Spleen (tissue), 7 donors: ENCODE measurements around the gene HOXC12.

Experiments
- POLR2A ChIP-seq, 3 donors: fragments of 450-650 bp; IDR thresholded peaks; one replicate each; pipeline ENCODE4 v1.5.1; 2017; ENCODE audit warnings: antibody characterized with exemption in 3 of 3, mild to moderate bottlenecking in 1 of 3
- POLR2AphosphoS5 ChIP-seq, 3 donors: sonication (generic); formaldehyde crosslinking; IDR thresholded peaks; one replicate each; pipeline ENCODE4 v1.5.1; 2017; ENCODE audit warnings: antibody characterized with exemption in 3 of 3
- TF ChIP-seq, protein P1 (sequence below), 11 experiments: fragments of 200-600 bp in 7 of 11; fragments of 450-650 bp in 4 of 11; sonication (generic) in 4 of 11; IDR thresholded peaks in 8 of 11; conservative IDR thresholded peaks in 3 of 11; 1 replicate in 7 of 11; 2 replicates in 4 of 11; pipeline versions ENCODE4 v1.4.0 to v1.8.0; 2016 to 2021; ENCODE audit warnings: antibody characterized with exemption in 11 of 11, inconsistent platforms in 4 of 11, mild to moderate bottlenecking in 1 of 11
- donor health status: DM: no; HTN: no; CAD: no; lungs with moderate emphysema.
- donor health status: DM: no; HTN: no; CAD: no.
- donor health status: DM: no; HTN: no; CAD: no.

- no peak for TF ChIP-seq POLR2A (IDR thresholded peaks at IDR 0.05)
- TF ChIP-seq, protein P1, sequence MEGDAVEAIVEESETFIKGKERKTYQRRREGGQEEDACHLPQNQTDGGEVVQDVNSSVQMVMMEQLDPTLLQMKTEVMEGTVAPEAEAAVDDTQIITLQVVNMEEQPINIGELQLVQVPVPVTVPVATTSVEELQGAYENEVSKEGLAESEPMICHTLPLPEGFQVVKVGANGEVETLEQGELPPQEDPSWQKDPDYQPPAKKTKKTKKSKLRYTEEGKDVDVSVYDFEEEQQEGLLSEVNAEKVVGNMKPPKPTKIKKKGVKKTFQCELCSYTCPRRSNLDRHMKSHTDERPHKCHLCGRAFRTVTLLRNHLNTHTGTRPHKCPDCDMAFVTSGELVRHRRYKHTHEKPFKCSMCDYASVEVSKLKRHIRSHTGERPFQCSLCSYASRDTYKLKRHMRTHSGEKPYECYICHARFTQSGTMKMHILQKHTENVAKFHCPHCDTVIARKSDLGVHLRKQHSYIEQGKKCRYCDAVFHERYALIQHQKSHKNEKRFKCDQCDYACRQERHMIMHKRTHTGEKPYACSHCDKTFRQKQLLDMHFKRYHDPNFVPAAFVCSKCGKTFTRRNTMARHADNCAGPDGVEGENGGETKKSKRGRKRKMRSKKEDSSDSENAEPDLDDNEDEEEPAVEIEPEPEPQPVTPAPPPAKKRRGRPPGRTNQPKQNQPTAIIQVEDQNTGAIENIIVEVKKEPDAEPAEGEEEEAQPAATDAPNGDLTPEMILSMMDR (IDR thresholded peaks at IDR 0.05 in 8 of 11, conservative IDR thresholded peaks at IDR 0.05 in 3 of 11), result no peak
- TF ChIP-seq POLR2AphosphoS5 (IDR thresholded peaks at IDR 0.05), result no peak
Measured at GRCh38 chr12:53949631-53950436, 4.9 kb upstream of the HOXC12 start.
